HL-60/S4 (cell line): ENCODE data around the gene FAM237B.
"Not testable (repeated sequence)": the region's sequence is repeated elsewhere in the genome, so short reads cannot be mapped to it uniquely, and the experiment has no call there.

Experiments
- in situ Hi-C: fragments of 300-500 bp; cut with MboI; formaldehyde crosslinking; loops from 2 replicates; pipeline ENCODE4 v1.14.3; 2022; ENCODE audit warnings: low sequenced_read_pairs

FAM237B gene

GRCh38 chr7:90320801-90321494 lies at the start of gene FAM237B:
FAM237B (minus strand) TSS chr7:90321304; CDS start chr7:90319748, 1,556 bp downstream.
- in situ Hi-C loops = no loop called here

- in situ Hi-C loops = no loop called here
Observed at GRCh38 chr7:90351987-90352386, 30.9 kb upstream of the FAM237B start.

- in situ Hi-C loops = not testable (repeated sequence)
Observed at GRCh38 chr7:90350032-90350431, 28.9 kb upstream of the FAM237B start.

- in situ Hi-C loops = no loop called here
Observed at GRCh38 chr7:90349305-90349704, 28.2 kb upstream of the FAM237B start.

GRCh38 chr7:90347759-90348158 lies 26.7 kb upstream of the FAM237B start:
- in situ Hi-C loops = no loop called here

GRCh38 chr7:90346336-90347125 lies 25.4 kb upstream of the FAM237B start, which contains the start of gene GTPBP10:
GTPBP10 (plus strand) TSS chr7:90346716; CDS start chr7:90346742, 26 bp downstream.
- in situ Hi-C loops = no loop called here

- in situ Hi-C loops = no loop called here
Observed at GRCh38 chr7:90345595-90346335, 24.7 kb upstream of the FAM237B start.

- in situ Hi-C loops = no loop called here
Observed at GRCh38 chr7:90345016-90345415, 23.9 kb upstream of the FAM237B start.

- in situ Hi-C loops = no loop called here
Observed at GRCh38 chr7:90337106-90337505, 16.0 kb upstream of the FAM237B start.

GRCh38 chr7:90334926-90335325 lies 13.8 kb upstream of the FAM237B start:
- in situ Hi-C loops = not testable (repeated sequence)

GRCh38 chr7:90334193-90334843 lies 13.2 kb upstream of the FAM237B start:
- in situ Hi-C loops = no loop called here

GRCh38 chr7:90326500-90326899 lies 5.4 kb upstream of the FAM237B start:
- in situ Hi-C loops = no loop called here

- in situ Hi-C loops = no loop called here
Observed at GRCh38 chr7:90322837-90323236, 1.7 kb upstream of the FAM237B start.

- in situ Hi-C loops = no loop called here
Observed at GRCh38 chr7:90320418-90320800, 695 bp downstream of the FAM237B start.

GRCh38 chr7:90320014-90320413 lies 1.1 kb downstream of the FAM237B start:
- in situ Hi-C loops = no loop called here

GRCh38 chr7:90313907-90314306 lies 7.2 kb downstream of the FAM237B start:
- in situ Hi-C loops = no loop called here

- in situ Hi-C loops = no loop called here
Observed at GRCh38 chr7:90312745-90313144, 8.4 kb downstream of the FAM237B start.

- in situ Hi-C loops = no loop called here
Observed at GRCh38 chr7:90311175-90311574, 9.9 kb downstream of the FAM237B start.

- in situ Hi-C loops = no loop called here
Observed at GRCh38 chr7:90309872-90310271, 11.2 kb downstream of the FAM237B start.

GRCh38 chr7:90303241-90303640 lies 17.9 kb downstream of the FAM237B start:
- in situ Hi-C loops = no loop called here
